ENCODE results near the gene CLEC2D.
"Not testable (repeated sequence)": the region's sequence is repeated elsewhere in the genome, so short reads cannot be mapped to it uniquely, and the experiment has no call there.

The CLEC2D gene

DNA sequence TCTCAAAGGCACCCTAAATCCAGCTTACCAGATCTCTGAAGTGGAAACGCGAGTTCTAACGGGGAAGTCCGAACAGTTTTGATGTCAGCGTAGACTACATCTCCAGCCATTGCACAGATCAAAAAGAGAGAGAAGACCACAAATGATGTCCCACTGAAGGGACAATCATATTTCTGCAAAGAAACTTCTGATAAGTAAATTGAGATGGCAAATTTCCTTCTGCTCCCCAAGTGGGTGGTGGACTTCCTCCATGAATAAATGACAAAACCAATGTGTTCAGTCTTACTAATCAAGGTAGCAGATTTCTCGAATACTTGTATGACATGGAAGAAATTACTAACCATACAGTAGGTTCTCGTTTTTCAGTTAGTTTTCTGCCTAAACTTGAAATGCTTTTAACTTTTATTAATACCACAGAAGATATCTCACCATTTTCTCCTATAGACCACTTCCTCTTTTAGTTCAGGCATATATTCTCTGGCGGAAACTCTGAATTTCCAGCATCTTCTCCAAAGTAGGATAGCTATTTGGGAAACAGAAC, 63.5 kb downstream of the CLEC2D start, which contains the start of gene CLECL1:
Gene CLECL1, minus strand, starts transcription at position 177 of the 541 bp plus-strand sequence.
- Histone ChIP-seq H3K27me3 (ENCODE audit: control insufficient read depth in 5 of 5, insufficient read depth in 4 of 5, low read length in 5 of 5) (no peaks in the 10 kb centered on the region), H3K9ac (ENCODE audit: low read length in 5 of 5) (no peak within 1 kb of the TSS), H3K36me3 (ENCODE audit: control insufficient read depth in 5 of 5, insufficient read depth in 5 of 5, low read length in 5 of 5) (no peaks in the 10 kb centered on the region), H3K4me3 (ENCODE audit: low read depth in 1 of 5, low read length in 5 of 5) (no peak within 1 kb of the TSS), H3K27ac (ENCODE audit: low read depth, low read length) (no peak within 1 kb of the TSS), H3K9me3 (ENCODE audit: control insufficient read depth in 5 of 5, low read length in 5 of 5) (no peaks in the 10 kb centered on the region), H3K4me1 (ENCODE audit: control insufficient read depth in 5 of 5, insufficient read depth in 5 of 5, low read length in 5 of 5) (peaks cover 0 to 10% (median under 1%) of the 10 kb centered on the region in 5 donors)

DNA sequence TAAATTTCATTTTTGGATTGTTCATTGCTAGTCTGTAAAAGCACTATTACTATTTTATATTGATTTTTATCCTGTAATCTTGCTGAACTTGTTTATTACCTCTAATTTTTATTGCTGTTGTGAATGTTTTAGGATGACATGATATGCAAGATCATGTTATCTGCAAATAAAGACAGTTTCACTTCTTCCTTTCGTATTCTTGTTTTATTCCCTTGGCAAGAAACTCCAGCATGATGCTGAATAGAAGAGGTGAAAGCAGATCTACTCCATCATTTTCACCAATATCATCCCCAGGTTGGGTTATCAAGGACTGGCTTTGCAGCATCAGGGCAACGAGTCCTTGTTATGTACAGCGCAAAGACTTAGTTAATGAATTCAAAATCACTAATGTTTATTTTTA, 66.1 kb downstream of the CLEC2D start:
- H3K27me3 ChIP-seq (ENCODE audit: control insufficient read depth in 5 of 5, insufficient read depth in 4 of 5, low read length in 5 of 5): no peaks in the 10 kb centered on the region
- H3K27ac ChIP-seq (ENCODE audit: low read depth, low read length): no peak overlapping the region
- H3K4me3 ChIP-seq (ENCODE audit: low read depth in 1 of 5, low read length in 5 of 5): no peak overlapping the region

DNA sequence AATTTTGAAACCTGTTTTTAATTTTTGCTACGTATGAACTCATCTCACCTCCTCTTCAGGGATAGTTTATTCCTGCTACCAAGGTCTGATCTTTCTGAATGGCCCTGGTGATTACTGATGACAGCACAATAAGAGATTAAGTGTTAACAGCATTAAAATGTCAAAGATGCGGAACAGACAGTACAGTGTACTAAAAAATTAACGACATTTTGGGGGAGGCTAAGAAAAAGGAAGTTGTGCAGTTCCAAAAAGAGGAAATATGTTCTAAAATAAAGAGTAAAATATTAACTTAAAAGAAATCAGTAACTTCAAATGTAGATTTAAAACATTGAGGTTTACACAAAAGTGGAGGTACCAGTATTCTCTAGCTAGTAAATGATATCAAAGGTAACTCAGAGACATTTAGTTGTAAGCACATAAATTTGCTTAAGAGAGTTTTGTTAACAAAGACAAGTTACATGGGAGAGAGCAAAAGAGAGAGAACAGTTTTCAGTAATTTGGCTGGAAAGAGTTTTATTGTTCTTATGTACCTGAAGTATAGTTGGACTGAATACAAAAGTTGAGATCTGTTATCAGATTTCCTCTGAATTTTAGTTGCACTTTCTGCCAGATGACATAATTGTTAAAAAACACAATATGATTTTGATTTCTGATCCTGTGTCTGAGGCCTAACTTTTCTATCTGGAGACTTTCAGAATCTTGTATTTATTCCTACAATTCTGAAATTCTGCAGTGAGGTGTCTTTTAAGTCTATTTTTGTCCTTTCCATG, 67.6 kb downstream of the CLEC2D start:
- peak overlapping the region in 1 of 5 donors; percentile 20 for H3K9ac ChIP-seq (ENCODE audit: low read length in 5 of 5)
- H3K27me3 ChIP-seq (ENCODE audit: control insufficient read depth in 5 of 5, insufficient read depth in 4 of 5, low read length in 5 of 5): no peaks in the 10 kb centered on the region
- no peaks in the 10 kb centered on the region for H3K9me3 ChIP-seq (ENCODE audit: control insufficient read depth in 5 of 5, low read length in 5 of 5)
- H3K4me1 ChIP-seq (ENCODE audit: control insufficient read depth in 5 of 5, insufficient read depth in 5 of 5, low read length in 5 of 5): peaks cover 0 to 22% (median 6%) of the 10 kb centered on the region in 5 donors
- H3K4me3 ChIP-seq (ENCODE audit: low read depth in 1 of 5, low read length in 5 of 5): no peak overlapping the region
- peak overlapping the region; percentile 68 for H3K27ac ChIP-seq (ENCODE audit: low read depth, low read length)
- H3K36me3 ChIP-seq (ENCODE audit: control insufficient read depth in 5 of 5, insufficient read depth in 5 of 5, low read length in 5 of 5): no peaks in the 10 kb centered on the region

More for the DNA sequence above, 66.1 kb downstream of the CLEC2D start:
- no peak overlapping the region for H3K9ac ChIP-seq (ENCODE audit: low read length in 5 of 5)
- H3K36me3 ChIP-seq (ENCODE audit: control insufficient read depth in 5 of 5, insufficient read depth in 5 of 5, low read length in 5 of 5): no peaks in the 10 kb centered on the region
- H3K4me1 ChIP-seq (ENCODE audit: control insufficient read depth in 5 of 5, insufficient read depth in 5 of 5, low read length in 5 of 5): peaks cover 0 to 21% (median 4%) of the 10 kb centered on the region in 5 donors
- H3K9me3 ChIP-seq (ENCODE audit: control insufficient read depth in 5 of 5, low read length in 5 of 5): no peaks in the 10 kb centered on the region

DNA sequence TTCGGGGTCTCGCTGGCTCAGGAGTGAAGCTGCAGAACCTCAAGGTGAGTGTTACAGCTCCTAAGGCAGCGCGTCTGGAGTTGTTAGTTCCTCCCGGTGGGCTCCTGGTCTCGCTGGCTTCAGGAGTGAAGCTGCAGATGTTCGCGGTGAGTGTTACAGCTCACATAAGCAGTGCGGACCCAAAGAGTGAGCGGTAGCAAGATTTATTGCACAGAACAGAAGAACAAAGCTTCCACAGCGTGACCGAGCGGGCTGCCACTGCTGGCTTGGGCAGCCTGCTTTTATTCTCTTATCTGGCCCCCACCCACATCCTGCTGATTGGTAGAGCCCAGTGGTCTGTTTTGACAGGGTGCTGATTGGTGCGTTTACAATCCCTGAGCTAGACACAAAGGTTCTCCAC, 69.4 kb downstream of the CLEC2D start:
- not testable (repeated sequence) for H3K27me3 ChIP-seq (ENCODE audit: control insufficient read depth in 5 of 5, insufficient read depth in 4 of 5, low read length in 5 of 5); H3K27ac ChIP-seq (ENCODE audit: low read depth, low read length); H3K9me3 ChIP-seq (ENCODE audit: control insufficient read depth in 5 of 5, low read length in 5 of 5); H3K4me3 ChIP-seq (ENCODE audit: low read depth in 1 of 5, low read length in 5 of 5); H3K9ac ChIP-seq (ENCODE audit: low read length in 5 of 5); H3K36me3 ChIP-seq (ENCODE audit: control insufficient read depth in 5 of 5, insufficient read depth in 5 of 5, low read length in 5 of 5)
- peaks cover 0 to 30% (median 9%) of the 10 kb centered on the region in 5 donors for H3K4me1 ChIP-seq (ENCODE audit: control insufficient read depth in 5 of 5, insufficient read depth in 5 of 5, low read length in 5 of 5)

DNA sequence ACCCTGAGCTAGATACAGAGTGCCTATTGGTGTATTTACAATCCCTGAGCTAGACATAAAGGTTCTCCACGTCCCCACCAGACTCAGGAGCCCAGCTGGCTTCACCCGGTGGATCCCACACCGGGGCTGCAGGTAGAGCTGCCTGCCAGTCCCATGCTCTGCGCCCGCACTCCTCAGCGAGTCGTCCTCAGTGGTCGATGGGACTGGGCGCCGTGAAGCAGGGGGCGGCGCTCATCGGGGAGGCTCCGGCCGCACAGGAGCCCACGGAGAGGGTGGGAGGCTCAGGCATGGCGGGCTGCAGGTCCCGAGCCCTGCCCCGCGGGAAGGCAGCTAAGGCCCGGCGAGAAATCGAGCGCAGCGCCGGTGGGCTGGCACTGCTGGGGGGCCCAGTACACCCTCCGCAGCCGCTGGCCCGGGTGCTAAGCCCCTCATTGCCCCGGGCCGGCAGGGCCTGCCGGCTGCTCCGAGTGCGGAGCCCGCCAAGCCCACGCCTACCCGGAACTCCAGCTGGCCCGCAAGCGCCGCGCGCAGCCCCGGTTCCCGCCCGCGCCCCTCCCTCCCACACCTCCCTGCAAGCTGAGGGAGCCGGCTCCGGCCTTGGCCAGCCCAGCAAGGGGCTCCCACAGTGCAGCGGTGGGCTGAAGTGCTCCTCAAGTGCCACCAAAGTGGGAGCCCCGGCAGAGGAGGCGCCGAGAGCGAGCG, 70.0 kb downstream of the CLEC2D start:
- H3K36me3 ChIP-seq (ENCODE audit: control insufficient read depth in 5 of 5, insufficient read depth in 5 of 5, low read length in 5 of 5); H3K27ac ChIP-seq (ENCODE audit: low read depth, low read length); H3K9ac ChIP-seq (ENCODE audit: low read length in 5 of 5); H3K9me3 ChIP-seq (ENCODE audit: control insufficient read depth in 5 of 5, low read length in 5 of 5); H3K27me3 ChIP-seq (ENCODE audit: control insufficient read depth in 5 of 5, insufficient read depth in 4 of 5, low read length in 5 of 5): not testable (repeated sequence)
- Histone ChIP-seq H3K4me1 (ENCODE audit: control insufficient read depth in 5 of 5, insufficient read depth in 5 of 5, low read length in 5 of 5) (peaks cover 0 to 30% (median 9%) of the 10 kb centered on the region in 5 donors), H3K4me3 (ENCODE audit: low read depth in 1 of 5, low read length in 5 of 5) (peak overlapping the region in 2 of 5 donors; percentile 14 to 34)

DNA sequence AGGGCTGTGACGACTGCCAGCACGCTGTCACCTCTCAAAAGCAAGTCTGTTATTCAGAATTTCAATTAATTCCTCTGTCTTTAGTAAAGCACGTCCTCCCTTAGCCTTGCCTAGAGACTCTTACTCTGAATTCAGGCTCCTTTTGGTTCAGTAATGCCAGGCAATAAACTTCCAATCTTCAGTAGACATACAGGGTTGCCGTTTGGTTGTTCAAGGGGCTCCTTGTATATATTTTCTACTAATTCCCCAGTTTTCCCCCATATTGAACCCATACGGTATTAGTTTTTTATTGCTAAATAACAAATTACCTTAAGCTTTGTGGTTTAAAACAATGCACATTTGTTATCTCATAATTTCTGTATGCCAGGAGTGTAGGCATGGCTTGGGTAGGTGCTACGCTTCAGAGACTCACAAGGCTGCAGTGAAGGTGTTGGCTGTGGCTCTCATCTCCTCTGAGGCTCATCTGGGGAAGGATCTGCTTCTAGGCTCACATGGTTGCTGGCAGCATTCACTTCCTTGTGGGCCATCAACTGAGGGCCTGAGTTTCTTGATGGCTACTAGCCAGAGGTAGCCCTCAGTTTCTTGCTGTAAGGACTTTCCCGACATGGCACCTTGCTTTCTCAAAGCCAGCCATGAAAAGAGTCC, 70.7 kb downstream of the CLEC2D start:
- no peak overlapping the region for H3K27ac ChIP-seq (ENCODE audit: low read depth, low read length)
- H3K36me3 ChIP-seq (ENCODE audit: control insufficient read depth in 5 of 5, insufficient read depth in 5 of 5, low read length in 5 of 5): no peaks in the 10 kb centered on the region
- no peak overlapping the region for H3K9ac ChIP-seq (ENCODE audit: low read length in 5 of 5)
- peaks cover 0 to 30% (median 9%) of the 10 kb centered on the region in 5 donors for H3K4me1 ChIP-seq (ENCODE audit: control insufficient read depth in 5 of 5, insufficient read depth in 5 of 5, low read length in 5 of 5)
- no peaks in the 10 kb centered on the region for H3K27me3 ChIP-seq (ENCODE audit: control insufficient read depth in 5 of 5, insufficient read depth in 4 of 5, low read length in 5 of 5)
- no peaks in the 10 kb centered on the region for H3K9me3 ChIP-seq (ENCODE audit: control insufficient read depth in 5 of 5, low read length in 5 of 5)
- H3K4me3 ChIP-seq (ENCODE audit: low read depth in 1 of 5, low read length in 5 of 5): peak overlapping the region in 1 of 5 donors; percentile 14

DNA sequence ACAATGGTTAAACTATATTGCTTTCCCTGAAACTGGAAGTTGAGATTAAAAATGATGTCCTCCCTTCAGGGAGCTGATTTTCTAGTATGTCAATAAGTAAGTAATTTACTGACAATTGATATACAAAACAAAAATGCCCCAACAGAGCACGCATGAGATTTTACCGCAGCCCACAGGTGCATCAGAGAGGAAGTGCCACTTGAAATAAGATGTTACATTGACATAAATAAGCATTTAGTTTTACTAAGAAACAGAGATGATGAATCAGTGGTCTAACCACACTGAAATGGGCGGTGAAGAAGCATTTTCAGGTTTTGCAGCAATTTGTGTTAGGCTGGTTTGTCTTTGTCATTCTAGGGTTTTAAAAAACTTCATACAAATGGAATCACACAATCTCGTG, 72.2 kb downstream of the CLEC2D start:
- H3K27ac ChIP-seq (ENCODE audit: low read depth, low read length): no peak overlapping the region

DNA sequence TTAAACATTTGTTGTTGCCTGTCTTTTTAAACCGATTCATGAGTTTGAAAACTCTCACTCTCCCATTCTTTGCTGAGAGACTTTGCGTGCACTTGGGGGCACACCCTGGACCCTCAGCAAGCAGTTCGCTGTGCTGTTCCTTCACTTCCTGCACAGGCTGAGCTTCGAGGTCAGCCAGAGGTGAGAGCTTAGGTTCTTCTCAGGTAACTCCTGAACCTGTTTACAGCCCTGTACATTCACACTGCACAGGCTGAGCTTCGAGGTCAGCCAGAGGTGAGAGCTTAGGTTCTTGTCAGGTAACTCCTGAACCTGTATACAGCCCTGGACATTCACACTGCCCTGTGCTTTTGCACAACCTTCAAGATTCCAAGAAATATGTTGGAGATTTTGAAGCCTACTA, 73.1 kb downstream of the CLEC2D start:
- H3K9ac ChIP-seq (ENCODE audit: low read length in 5 of 5): no peak overlapping the region
- no peak overlapping the region for H3K27ac ChIP-seq (ENCODE audit: low read depth, low read length)
- no peak overlapping the region for H3K4me3 ChIP-seq (ENCODE audit: low read depth in 1 of 5, low read length in 5 of 5)

More for the DNA sequence above, 72.2 kb downstream of the CLEC2D start:
- H3K4me1 ChIP-seq (ENCODE audit: control insufficient read depth in 5 of 5, insufficient read depth in 5 of 5, low read length in 5 of 5): peaks cover 0 to 28% (median 9%) of the 10 kb centered on the region in 5 donors
- H3K36me3 ChIP-seq (ENCODE audit: control insufficient read depth in 5 of 5, insufficient read depth in 5 of 5, low read length in 5 of 5): no peaks in the 10 kb centered on the region
- H3K27me3 ChIP-seq (ENCODE audit: control insufficient read depth in 5 of 5, insufficient read depth in 4 of 5, low read length in 5 of 5): no peaks in the 10 kb centered on the region
- H3K9me3 ChIP-seq (ENCODE audit: control insufficient read depth in 5 of 5, low read length in 5 of 5): no peaks in the 10 kb centered on the region
- H3K4me3 ChIP-seq (ENCODE audit: low read depth in 1 of 5, low read length in 5 of 5): no peak overlapping the region
- H3K9ac ChIP-seq (ENCODE audit: low read length in 5 of 5): no peak overlapping the region

DNA sequence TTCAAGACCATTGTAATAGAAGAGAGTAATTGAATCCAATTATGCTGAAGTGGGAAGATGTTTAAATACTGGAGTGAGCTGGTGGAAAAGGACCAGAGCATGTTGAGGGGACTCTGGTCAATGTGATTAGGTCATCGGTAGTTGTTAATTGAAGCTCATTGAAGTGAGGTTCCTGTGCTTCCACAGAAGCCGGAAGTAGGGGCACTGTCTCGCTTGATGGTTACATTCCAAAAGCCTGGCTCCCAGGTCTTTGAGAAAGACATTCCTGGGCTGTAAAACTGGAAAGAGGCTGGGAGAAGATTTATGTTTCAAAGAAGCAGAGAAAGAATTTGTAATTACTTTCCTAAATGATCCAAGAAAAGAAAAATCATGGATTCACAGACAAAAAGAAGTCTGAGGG, 75.7 kb downstream of the CLEC2D start:
- Histone ChIP-seq H3K27ac (ENCODE audit: low read depth, low read length) (no peak overlapping the region), H3K9me3 (ENCODE audit: control insufficient read depth in 5 of 5, low read length in 5 of 5) (no peaks in the 10 kb centered on the region), H3K9ac (ENCODE audit: low read length in 5 of 5) (no peak overlapping the region), H3K27me3 (ENCODE audit: control insufficient read depth in 5 of 5, insufficient read depth in 4 of 5, low read length in 5 of 5) (no peaks in the 10 kb centered on the region), H3K36me3 (ENCODE audit: control insufficient read depth in 5 of 5, insufficient read depth in 5 of 5, low read length in 5 of 5) (no peaks in the 10 kb centered on the region), H3K4me1 (ENCODE audit: control insufficient read depth in 5 of 5, insufficient read depth in 5 of 5, low read length in 5 of 5) (peaks cover 0 to 12% (median 7%) of the 10 kb centered on the region in 5 donors), H3K4me3 (ENCODE audit: low read depth in 1 of 5, low read length in 5 of 5) (no peak overlapping the region)

More for the DNA sequence above, 73.1 kb downstream of the CLEC2D start:
- Histone ChIP-seq H3K27me3 (ENCODE audit: control insufficient read depth in 5 of 5, insufficient read depth in 4 of 5, low read length in 5 of 5) (no peaks in the 10 kb centered on the region), H3K36me3 (ENCODE audit: control insufficient read depth in 5 of 5, insufficient read depth in 5 of 5, low read length in 5 of 5) (no peaks in the 10 kb centered on the region), H3K4me1 (ENCODE audit: control insufficient read depth in 5 of 5, insufficient read depth in 5 of 5, low read length in 5 of 5) (peaks cover 0 to 20% (median 9%) of the 10 kb centered on the region in 5 donors), H3K9me3 (ENCODE audit: control insufficient read depth in 5 of 5, low read length in 5 of 5) (no peaks in the 10 kb centered on the region)

All from subcutaneous abdominal adipose tissue (tissue), 5 donors.